Measurements from ENCODE around the gene HTR3D.
"Not testable (repeated sequence)": the region's sequence is repeated elsewhere in the genome, so short reads cannot be mapped to it uniquely, and the experiment has no call there.

The HTR3D gene, protein sequence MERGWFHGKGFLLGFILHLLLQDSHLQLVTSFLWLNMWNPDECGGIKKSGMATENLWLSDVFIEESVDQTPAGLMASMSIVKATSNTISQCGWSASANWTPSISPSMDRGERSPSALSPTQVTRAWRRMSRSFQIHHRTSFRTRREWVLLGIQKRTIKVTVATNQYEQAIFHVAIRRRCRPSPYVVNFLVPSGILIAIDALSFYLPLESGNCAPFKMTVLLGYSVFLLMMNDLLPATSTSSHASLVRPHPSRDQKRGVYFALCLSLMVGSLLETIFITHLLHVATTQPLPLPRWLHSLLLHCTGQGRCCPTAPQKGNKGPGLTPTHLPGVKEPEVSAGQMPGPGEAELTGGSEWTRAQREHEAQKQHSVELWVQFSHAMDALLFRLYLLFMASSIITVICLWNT

DNA sequence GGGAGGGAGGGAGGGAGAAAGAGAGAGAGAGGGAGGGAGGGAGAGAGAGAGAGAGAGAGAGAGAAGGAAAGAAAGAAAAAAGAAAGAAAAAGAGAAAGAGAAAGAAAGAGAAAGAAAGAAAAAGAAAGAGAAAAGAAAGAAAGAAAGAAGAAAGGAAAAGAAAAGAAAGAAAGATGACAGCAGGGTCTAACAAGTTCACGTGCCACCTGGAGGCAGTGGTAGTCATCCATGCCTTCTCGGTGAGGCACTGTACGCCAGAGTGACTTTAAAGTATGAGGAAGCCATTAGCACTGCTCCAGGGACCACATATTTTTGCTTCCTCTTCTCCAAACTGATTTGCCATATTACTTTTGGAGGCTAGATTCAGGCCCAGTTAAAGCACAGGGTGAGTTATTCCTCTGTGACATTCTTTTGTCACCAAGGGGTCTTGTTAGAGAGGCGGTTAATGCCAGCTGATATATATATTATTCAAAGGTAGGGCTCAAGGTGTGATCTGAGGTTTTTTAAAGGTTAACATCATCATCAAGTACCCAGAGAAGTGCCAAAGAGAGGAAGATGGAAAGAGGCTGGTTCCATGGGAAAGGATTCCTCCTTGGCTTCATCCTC lies at the start of gene HTR3D:
Gene HTR3D (plus strand): TSS at position 556 of the 606 bp plus-strand sequence. CDS start 0 bp downstream, at position 556.
- no peak for TF ChIP-seq ZNF274 (IDR thresholded peaks at IDR 0.05; ENCODE audit: low read depth, low read length)
- no peak within 1 kb of the TSS for H3K4me3 ChIP-seq (ENCODE audit: low read length)

DNA sequence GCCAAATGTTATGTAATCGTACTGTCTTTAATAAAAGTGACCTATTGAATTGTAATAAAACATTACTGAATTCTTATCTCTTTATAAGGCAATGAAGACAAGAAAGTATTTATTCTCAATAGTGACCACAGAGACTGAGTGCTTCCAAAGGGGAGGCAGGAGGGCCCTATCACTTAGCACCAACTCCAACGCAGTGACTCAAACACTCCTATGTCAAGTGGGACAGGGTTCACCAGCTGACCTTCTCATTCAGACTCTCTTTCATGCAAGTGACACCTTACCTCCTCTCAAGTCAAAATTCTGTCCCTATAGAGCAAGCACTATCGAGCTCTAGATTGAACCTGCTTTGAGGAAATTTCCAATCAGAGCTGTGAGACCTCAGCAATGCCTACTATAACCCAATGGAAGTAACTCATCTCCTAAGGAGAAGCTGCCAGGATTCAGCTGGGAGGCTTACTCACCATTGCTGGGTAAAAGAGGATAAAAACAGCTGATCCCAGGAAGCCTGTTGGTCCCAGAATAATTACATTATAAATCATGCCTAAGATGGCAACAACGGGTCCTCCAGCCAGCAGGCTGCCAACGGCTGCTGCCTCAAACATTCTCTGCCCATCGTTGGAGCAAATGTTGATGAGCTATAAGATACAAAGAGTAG lies 49.4 kb upstream of the HTR3D start:
- TF ChIP-seq ZNF274 (IDR thresholded peaks at IDR 0.05; ENCODE audit: low read depth, low read length) = no peak

DNA sequence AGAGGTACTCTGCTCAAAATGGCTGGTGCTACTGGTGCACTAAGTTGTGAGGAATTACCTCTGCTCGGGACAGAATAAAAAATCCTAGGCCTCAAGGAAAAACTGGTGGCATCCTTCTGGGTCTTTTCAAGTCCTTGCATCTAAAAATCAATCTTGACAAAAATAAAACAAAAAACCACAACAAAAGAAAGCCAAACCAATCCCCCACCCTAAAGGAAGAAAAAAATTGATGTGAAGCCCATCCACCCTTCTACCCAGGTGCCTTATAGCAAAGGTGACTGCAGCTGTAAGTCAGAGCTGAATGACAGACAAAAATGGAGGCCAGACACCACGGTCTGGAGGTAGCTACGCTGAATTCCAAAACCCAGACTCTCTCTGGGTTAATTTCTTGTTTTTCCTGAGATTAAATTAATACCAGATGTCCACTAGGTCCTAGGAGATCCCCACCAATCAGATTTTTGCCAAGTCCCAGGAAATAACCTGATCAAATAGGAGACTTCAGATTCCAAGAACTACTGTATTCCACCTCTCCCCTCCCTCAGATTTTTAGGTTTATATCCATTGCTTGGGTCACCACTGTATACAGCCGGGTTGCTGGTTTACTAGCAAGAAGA lies 47.3 kb upstream of the HTR3D start:
- no peak for TF ChIP-seq ZNF274 (IDR thresholded peaks at IDR 0.05; ENCODE audit: low read depth, low read length)
- H3K4me3 ChIP-seq (ENCODE audit: low read length) = no peak overlapping the region

More for the DNA sequence above, 49.4 kb upstream of the HTR3D start:
- H3K4me3 ChIP-seq (ENCODE audit: low read length) = no peak overlapping the region

DNA sequence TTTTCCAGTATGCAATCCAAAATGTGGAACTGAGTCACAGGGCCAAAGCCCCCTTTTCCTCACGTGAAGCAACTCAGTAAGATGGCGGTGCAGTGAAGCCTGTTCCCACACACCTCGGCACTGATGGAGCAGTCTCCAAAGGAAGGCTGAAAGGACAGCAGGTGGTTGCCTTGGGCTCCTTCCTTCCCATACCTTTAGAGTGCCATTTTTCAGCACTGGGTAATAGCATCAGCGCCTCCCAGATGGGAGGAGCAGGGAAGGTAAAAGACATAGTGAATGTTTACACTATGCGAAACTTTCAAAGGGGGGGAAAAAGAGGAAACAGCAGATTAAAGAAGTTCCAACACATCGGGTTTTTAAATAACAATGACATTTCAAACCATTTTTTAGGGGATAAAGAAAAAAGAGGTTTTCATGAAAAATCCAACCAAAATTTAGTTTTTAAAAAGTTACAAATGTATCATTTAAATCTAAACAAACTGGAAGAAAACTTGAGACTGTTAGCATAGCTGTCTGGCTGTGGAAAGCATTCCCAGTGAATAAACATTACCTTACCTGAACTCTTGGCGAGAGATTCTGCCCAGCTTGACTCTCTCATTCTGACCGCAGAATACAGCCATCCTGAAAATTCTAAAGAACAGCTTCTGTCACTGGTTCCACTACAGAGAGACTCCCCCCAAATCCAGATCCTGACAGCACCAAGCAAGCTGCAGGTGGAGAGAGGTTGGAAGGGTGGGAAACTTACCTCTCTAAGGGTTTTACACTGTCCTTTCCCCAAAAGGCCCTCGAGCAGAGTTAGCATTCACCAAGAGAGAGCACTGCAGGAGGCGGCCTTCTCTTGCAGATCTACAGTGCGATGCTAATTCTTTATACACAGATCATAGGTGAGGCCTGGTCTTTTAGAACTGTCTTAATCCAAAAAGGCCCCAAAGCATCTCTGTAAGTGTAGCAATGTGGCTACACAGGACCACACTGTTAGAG lies 46.5 kb upstream of the HTR3D start:
- no peak for TF ChIP-seq ZNF274 (IDR thresholded peaks at IDR 0.05; ENCODE audit: low read depth, low read length)
- H3K4me3 ChIP-seq (ENCODE audit: low read length) = no peak overlapping the region

DNA sequence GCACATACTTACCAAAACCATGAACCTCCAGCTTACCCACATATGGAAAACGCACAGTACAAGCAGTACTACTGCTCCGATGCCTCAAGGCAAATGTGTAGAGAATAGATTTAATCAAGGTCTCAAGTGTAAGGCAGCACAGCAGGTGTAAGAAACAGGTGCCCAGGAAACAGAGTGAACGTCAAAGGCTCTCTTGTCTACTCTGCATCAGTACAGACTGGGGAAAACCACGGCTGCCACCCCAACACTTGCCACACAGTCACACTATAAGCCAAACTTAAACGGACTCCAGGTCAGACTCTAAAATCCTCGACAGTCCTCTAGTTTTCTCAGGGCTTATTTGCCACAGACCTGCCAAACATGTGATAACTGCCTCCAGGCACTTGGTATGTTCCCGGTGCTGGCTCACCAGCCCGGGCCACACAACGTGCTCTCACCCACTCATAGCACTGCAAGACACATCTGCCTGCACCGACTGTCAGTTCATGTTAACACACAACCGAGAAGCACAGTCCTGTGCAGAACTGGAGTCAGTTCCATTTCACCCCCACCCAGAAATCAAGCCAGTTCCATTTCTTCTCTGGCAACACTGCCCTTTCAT lies 44.4 kb upstream of the HTR3D start:
- no peak overlapping the region for H3K4me3 ChIP-seq (ENCODE audit: low read length)
- no peak for TF ChIP-seq ZNF274 (IDR thresholded peaks at IDR 0.05; ENCODE audit: low read depth, low read length)

DNA sequence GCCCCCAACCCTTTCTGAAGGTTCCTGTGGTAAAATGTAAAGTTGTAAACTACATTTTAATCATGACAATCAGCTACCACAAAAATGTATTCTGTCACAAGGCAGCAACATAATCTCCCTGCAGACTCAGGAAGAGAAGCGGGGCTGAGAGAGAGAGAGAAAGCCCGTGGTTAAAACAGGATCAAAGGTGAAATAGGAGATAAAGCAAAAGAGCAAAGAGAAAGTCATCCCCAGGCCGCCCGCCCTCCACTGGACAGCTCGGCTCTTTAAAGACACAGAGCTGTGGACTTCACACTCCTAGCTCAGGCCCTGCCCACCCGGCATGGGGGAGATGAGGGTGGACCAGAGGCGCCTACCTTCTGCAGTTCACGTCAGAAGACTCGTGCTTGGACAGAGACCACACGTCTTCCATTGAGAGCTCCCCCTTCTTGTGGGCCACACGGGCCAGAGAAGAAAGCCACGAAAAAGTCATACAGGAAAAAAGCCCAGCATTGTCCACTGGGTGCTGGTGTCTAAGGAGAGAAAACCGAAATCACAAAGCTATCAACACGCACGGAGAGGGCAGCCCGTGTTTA lies 43.2 kb upstream of the HTR3D start:
- TF ChIP-seq ZNF274 (IDR thresholded peaks at IDR 0.05; ENCODE audit: low read depth, low read length) = no peak
- H3K4me3 ChIP-seq (ENCODE audit: low read length) = no peak overlapping the region

DNA sequence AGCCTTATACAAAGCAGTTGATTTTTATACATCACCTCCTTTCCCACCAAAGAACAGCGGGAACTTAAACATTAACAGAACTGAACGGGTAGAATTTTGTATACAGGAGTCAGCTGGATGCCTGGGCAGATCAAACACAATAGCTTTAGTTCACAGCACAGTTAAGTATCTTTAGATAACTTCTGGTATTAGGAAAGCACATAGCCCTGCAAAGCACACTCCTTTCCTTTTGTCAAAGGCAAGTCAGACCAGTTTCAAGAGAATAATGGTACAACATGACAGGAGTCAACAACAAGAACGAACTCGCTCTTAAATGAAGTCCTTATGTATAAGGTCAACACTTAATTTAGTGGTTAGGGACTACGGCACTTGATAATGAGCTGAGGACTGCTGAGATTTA lies 40.1 kb upstream of the HTR3D start:
- no peak overlapping the region for H3K4me3 ChIP-seq (ENCODE audit: low read length)
- no peak for TF ChIP-seq ZNF274 (IDR thresholded peaks at IDR 0.05; ENCODE audit: low read depth, low read length)

DNA sequence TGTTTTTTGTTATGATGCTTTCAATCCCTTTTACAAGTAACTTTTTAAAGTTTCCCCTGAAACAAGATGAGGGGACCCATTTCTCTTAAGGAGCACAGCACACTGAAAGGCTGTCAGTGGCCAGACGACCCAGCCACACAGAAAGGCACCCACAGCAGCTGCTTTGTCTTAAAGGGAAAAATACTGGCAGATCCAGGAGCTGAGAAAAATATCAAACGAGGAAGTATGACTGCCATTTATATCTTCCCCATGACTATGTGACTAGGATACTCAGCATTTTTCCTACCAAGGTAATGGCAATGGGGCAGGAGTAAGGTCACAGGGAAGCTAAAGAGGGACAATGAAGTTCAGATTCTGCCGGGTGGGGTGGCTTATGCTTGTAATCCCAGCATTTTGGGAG lies 29.8 kb upstream of the HTR3D start:
- no peak for TF ChIP-seq ZNF274 (IDR thresholded peaks at IDR 0.05; ENCODE audit: low read depth, low read length)

DNA sequence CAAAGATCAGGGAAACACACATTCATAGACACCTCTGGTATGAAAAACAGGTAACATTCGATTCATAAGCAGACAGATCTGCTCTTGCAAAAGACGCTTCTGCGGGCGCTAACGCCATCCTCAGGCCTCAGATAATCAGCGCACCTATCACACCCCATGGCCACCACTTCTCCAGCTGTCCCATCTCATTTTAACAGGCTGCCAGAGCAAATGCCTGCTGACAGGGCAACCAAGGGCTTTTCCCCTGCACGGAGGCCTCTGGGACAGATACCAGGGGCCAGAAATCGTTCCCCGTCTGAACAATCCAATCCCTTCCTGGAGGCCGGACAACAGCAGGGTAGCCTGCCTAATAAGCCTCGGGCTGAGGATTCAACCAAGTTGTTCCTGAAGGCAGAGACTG lies 29.1 kb upstream of the HTR3D start:
- H3K4me3 ChIP-seq (ENCODE audit: low read length) = no peak overlapping the region
- TF ChIP-seq ZNF274 (IDR thresholded peaks at IDR 0.05; ENCODE audit: low read depth, low read length) = no peak

More for the DNA sequence above, 29.8 kb upstream of the HTR3D start:
- no peak overlapping the region for H3K4me3 ChIP-seq (ENCODE audit: low read length)

DNA sequence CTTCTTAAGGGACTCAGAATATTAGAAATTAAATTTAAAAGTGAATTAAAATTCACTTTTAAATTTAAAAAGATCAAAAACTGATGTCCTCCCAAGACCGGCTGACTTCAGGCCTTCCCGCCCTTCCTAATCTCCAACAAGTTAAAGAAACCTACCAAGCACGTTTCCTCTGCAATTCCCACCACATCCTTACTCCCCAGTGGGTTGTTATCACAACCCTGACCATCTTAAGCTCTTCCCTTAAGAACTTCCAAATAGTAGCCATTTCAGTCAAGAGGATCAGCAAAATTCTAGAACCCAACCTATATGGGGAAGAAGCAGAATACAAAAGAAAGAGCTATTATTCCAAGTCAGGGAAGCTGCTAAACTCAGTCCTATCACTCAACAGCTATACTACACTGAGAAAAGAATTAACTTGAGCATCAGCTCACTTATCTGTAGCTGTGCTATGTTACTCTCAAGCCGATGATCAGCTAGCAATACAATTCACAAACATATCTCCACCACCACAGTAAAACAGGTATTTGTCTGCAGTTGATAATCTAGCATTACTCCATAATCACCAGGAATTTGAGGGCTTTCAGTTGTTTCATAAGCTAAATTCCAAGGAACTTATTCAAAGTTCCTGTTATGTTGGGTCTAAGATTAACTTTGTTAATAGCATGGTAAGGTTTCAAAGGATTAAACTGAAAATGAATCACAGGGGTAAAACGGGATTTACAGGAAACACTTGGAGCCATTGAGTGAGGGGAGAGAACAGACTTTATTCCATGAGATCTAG lies 28.2 kb upstream of the HTR3D start:
- TF ChIP-seq ZNF274 (IDR thresholded peaks at IDR 0.05; ENCODE audit: low read depth, low read length) = no peak
- H3K4me3 ChIP-seq (ENCODE audit: low read length) = no peak overlapping the region

DNA sequence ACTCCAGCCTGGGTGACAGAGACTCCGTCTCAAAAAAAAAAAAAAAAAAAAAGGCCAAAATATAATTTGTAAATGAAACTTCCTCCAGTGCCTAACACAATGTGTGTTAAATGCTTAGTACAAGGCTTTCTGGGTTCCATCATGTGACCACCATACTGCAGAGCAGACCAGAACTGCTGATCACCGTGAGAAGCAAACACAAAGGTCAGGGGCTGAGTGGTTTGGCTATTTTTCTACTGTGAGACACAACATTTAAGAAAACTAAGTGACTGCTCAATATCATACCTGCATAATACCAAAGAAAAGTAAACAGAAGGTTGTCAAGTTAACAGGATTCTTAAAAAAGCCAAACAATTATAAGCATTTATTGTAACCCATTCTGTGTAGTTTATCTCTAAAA lies 27.1 kb upstream of the HTR3D start:
- no peak overlapping the region for H3K4me3 ChIP-seq (ENCODE audit: low read length)
- no peak for TF ChIP-seq ZNF274 (IDR thresholded peaks at IDR 0.05; ENCODE audit: low read depth, low read length)

DNA sequence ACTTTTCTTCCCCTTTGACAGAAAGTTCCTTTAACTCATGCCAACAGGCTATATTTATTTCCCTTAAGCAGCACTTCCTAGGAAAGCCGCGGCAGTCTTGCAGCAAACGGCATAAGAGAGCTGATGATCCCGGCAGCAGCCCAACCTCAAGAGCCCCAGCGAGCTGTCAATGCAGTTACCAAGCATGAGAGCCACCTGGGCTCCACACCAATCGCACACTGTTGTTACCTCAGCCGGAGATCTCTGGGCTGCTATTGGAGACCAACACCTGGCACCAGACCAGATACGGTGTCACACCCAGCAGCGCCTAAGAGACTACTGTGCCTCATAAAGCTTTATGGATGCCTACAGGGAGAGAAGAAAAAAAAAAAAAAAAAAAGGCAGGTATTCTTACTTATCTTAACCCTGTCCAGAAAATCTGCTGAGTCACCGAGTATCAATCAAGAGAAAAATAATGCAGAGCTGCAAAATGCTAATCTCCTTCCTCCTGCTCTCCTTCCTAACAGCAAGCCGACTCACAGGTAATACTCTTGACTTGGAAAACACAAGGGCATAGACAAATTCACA lies 25.5 kb upstream of the HTR3D start:
- no peak overlapping the region for H3K4me3 ChIP-seq (ENCODE audit: low read length)
- no peak for TF ChIP-seq ZNF274 (IDR thresholded peaks at IDR 0.05; ENCODE audit: low read depth, low read length)

DNA sequence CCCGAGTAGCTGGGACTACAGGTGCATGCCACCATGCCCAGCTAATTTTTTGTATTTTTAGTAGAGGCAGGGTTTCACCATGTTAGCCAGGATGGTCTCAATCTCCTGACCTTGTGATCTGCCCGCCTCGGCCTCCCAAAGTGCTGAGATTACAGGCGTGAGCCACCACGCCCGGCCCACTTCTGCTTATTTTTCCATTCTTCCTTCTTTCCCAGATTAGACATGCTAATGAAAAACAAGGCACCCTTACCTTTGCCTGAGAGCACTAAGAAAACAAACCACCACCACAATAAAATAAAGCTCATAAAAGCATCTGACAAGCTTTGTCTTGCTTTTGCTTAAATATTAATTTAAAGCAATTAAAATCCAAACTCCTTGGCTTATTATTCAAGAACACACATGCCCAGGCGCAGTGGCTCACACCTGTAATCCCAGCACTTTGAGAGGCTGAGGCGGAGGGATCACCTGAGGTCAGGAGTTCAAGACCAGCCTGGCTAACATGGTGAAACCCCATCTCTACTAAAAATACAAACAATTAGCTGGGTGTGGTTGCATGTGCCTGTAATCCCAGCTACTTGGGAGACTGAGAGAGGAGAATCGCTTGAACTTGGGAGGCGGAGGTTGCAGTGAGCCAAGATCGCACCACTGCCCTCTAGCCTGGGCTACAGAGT lies 24.3 kb upstream of the HTR3D start:
- not testable (repeated sequence) for H3K4me3 ChIP-seq (ENCODE audit: low read length)

All from GM08714 (cell line).